Mammary epithelial cell (primary cell): Measurements from ENCODE around the gene SYNDIG1.

Source experiments
- EZH2 ChIP-seq: IDR thresholded peaks from 2 replicates; pipeline ENCODE4 v1.6.1; 2012; ENCODE audit warnings: low read length, inconsistent platforms, borderline replicate concordance
- TF ChIP-seq, protein P1 (sequence below), 2 donors: IDR thresholded peaks in 1 of 2; conservative IDR thresholded peaks in 1 of 2; 2 replicates each; pipeline ENCODE4 v1.5.1; 2011 to 2012; ENCODE audit warnings: inconsistent platforms in 2 of 2, low read length in 2 of 2, mild to moderate bottlenecking in 2 of 2, control low read depth in 1 of 2, low read depth in 1 of 2; ENCODE audit not compliant: insufficient read depth in 1 of 2; ENCODE audit errors: extremely low read depth in 1 of 2

DNA sequence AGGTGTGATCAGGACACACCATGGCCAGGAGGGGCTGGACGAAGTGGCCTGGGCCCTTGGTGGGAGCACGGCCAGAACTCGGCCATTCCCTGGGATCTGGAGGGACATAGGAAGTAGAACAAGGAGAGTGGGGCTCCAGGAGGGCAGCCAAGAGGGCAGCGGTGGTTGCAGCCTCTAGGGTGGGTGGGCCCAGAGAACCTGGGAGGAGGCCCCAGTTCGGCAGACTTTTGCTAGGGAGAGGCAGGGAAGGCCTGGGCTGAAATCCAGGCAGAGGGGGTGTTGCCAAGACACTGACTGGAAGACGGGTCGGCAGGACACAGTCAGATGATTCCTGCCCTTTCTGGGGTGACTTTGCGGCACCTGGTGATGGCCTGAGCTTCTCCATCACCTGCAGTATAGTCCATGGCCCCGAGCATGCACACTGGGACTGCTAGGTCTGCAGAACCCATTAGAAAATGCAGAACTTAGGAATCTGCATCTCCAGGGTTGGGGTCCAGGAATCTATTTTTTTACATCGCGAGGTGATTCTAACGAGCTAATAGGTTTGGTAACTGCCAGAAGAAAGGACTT is 224.8 kb downstream of the SYNDIG1 start:
- TF ChIP-seq, protein P1, sequence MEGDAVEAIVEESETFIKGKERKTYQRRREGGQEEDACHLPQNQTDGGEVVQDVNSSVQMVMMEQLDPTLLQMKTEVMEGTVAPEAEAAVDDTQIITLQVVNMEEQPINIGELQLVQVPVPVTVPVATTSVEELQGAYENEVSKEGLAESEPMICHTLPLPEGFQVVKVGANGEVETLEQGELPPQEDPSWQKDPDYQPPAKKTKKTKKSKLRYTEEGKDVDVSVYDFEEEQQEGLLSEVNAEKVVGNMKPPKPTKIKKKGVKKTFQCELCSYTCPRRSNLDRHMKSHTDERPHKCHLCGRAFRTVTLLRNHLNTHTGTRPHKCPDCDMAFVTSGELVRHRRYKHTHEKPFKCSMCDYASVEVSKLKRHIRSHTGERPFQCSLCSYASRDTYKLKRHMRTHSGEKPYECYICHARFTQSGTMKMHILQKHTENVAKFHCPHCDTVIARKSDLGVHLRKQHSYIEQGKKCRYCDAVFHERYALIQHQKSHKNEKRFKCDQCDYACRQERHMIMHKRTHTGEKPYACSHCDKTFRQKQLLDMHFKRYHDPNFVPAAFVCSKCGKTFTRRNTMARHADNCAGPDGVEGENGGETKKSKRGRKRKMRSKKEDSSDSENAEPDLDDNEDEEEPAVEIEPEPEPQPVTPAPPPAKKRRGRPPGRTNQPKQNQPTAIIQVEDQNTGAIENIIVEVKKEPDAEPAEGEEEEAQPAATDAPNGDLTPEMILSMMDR (conservative IDR thresholded peaks at IDR 0.05 in 1 of 2, IDR thresholded peaks at IDR 0.05 in 1 of 2; ENCODE audit: extremely low read depth in 1 of 2, insufficient read depth in 1 of 2, low read depth in 1 of 2, low read length in 2 of 2): no peak
- TF ChIP-seq EZH2: no peak
